ENCODE results near the gene LIPA.

- TF ChIP-seq CTCF (IDR thresholded peaks at IDR 0.05): no peak
- no peak for TF ChIP-seq POLR2A (IDR thresholded peaks at IDR 0.05)
Observed at GRCh38 chr10:89214566-89215165, 36.9 kb downstream of the LIPA start.
